HG03159 (cell line): Measurements from ENCODE around the gene CNNM3.

Experiments used
- ATAC-seq: cut with Tn5 transposase; IDR thresholded peaks from one replicate; pipeline ENCODE4 v1.9.1; 2021; ENCODE audit warnings: mild to moderate bottlenecking, moderate library complexity; ENCODE audit not compliant: unreplicated experiment

The CNNM3 gene

GRCh38 chr2:96838345-96839292, 22.6 kb downstream of the CNNM3 start:
- ATAC-seq = no peak

GRCh38 chr2:96839293-96839874, 23.3 kb downstream of the CNNM3 start:
- peak; percentile 74 for ATAC-seq

- no peak for ATAC-seq
Observed at GRCh38 chr2:96839875-96840850, 24.1 kb downstream of the CNNM3 start.

GRCh38 chr2:96841701-96842495, 25.8 kb downstream of the CNNM3 start:
- no peak for ATAC-seq

- ATAC-seq = no peak
Observed at GRCh38 chr2:96842600-96842999, 26.5 kb downstream of the CNNM3 start.

GRCh38 chr2:96843538-96844268, 27.6 kb downstream of the CNNM3 start, which contains the start of gene ANKRD23:
TSS of gene ANKRD23 (minus strand) at chr2:96844021. CDS start at chr2:96843992, 29 bp downstream.
- no peak for ATAC-seq

GRCh38 chr2:96844405-96844808, 28.3 kb downstream of the CNNM3 start:
- ATAC-seq = no peak

- no peak for ATAC-seq
Observed at GRCh38 chr2:96846825-96847224, 30.8 kb downstream of the CNNM3 start.

GRCh38 chr2:96847586-96847985, 31.5 kb downstream of the CNNM3 start:
- ATAC-seq = no peak

GRCh38 chr2:96848264-96848663, 32.2 kb downstream of the CNNM3 start:
- no peak for ATAC-seq

- no peak for ATAC-seq
Observed at GRCh38 chr2:96852667-96853066, 36.6 kb downstream of the CNNM3 start.

GRCh38 chr2:96853321-96853720, 37.3 kb downstream of the CNNM3 start:
- no peak for ATAC-seq

GRCh38 chr2:96856776-96857666, 41.0 kb downstream of the CNNM3 start:
- ATAC-seq = no peak

- peak; percentile 85 for ATAC-seq
Observed at GRCh38 chr2:96857667-96858372, 41.8 kb downstream of the CNNM3 start, which contains the start of gene ANKRD39. TSS of gene ANKRD39 (minus strand) at chr2:96858016. CDS start at chr2:96857987, 29 bp downstream.

- no peak for ATAC-seq
Observed at GRCh38 chr2:96859099-96859649, 43.1 kb downstream of the CNNM3 start.

- ATAC-seq = no peak
Observed at GRCh38 chr2:96859681-96860064, 43.6 kb downstream of the CNNM3 start.
